Skeletal muscle tissue (tissue), 4 donors: ENCODE measurements around the gene MRPS10. TPM values are rescaled to one million over a fixed set of nuclear protein-coding genes. Genes with fewer than 3 reads are reported as not detected.

ENCODE experiments used
- H3K27ac ChIP-seq: one replicate; pipeline ENCODE4 v1.7.0; 2013; ENCODE audit warnings: mild to moderate bottlenecking, low read depth, low read length, inconsistent platforms
- H3K27me3 ChIP-seq, 3 donors: one replicate each; pipeline ENCODE4 v1.7.0; 2013; ENCODE audit warnings: low read length in 3 of 3; ENCODE audit not compliant: control insufficient read depth in 3 of 3, insufficient read depth in 3 of 3
- H3K36me3 ChIP-seq, 3 donors: one replicate each; pipeline ENCODE4 v1.7.0; 2013; ENCODE audit warnings: low read length in 3 of 3; ENCODE audit not compliant: control insufficient read depth in 3 of 3, insufficient read depth in 3 of 3
- H3K4me1 ChIP-seq, 3 donors: one replicate each; pipeline ENCODE4 v1.7.0; 2013; ENCODE audit warnings: low read length in 3 of 3, mild to moderate bottlenecking in 3 of 3; ENCODE audit not compliant: control insufficient read depth in 3 of 3, insufficient read depth in 3 of 3
- H3K4me3 ChIP-seq, 3 donors: one replicate each; pipeline ENCODE4 v1.7.0; 2013; ENCODE audit warnings: low read length in 3 of 3
- H3K9ac ChIP-seq, 3 donors: one replicate each; pipeline ENCODE4 v1.7.0; 2013; ENCODE audit warnings: low read length in 3 of 3, mild to moderate bottlenecking in 3 of 3, moderate library complexity in 2 of 3, low read depth in 1 of 3
- H3K9me3 ChIP-seq, 3 donors: one replicate each; pipeline ENCODE4 v1.7.0; 2013; ENCODE audit warnings: low read length in 3 of 3; ENCODE audit not compliant: control insufficient read depth in 3 of 3
- total RNA-seq: library from RNA; depleted of rRNA; stranded (reverse); fragments of >200 nt; gene quantifications from one replicate; pipeline ENCODE4 v1.2.3, GENCODE V29; 2014
- donor health status: Osteomylitis.

The MRPS10 gene
- total RNA-seq, 1 donor from 2014 or later, result 45.9 TPM

GRCh38 chr6:42257614-42258013 is 40.0 kb upstream of the MRPS10 start:
- Histone ChIP-seq H3K4me3 (no peak overlapping the region), H3K36me3 (peaks cover 0 to 7% (median 5%) of the 10 kb centered on the region in 3 donors), H3K27me3 (no peaks in the 10 kb centered on the region), H3K4me1 (peaks cover 0 to 10% (median 6%) of the 10 kb centered on the region in 3 donors), H3K27ac (no peak overlapping the region), H3K9ac (no peak overlapping the region), H3K9me3 (no peaks in the 10 kb centered on the region)

- Histone ChIP-seq H3K27ac (no peak overlapping the region), H3K27me3 (no peaks in the 10 kb centered on the region), H3K9ac (no peak overlapping the region), H3K9me3 (no peaks in the 10 kb centered on the region), H3K4me3 (no peak overlapping the region), H3K36me3 (peaks cover 0 to 7% (median 5%) of the 10 kb centered on the region in 3 donors), H3K4me1 (peaks cover 5 to 13% (median 12%) of the 10 kb centered on the region in 3 donors)
Measured at GRCh38 chr6:42257063-42257462, 39.4 kb upstream of the MRPS10 start.

GRCh38 chr6:42255050-42255449 is 37.4 kb upstream of the MRPS10 start:
- Histone ChIP-seq H3K4me1 (peaks cover 13 to 20% (median 16%) of the 10 kb centered on the region in 3 donors), H3K9me3 (no peaks in the 10 kb centered on the region), H3K9ac (no peak overlapping the region), H3K36me3 (peaks cover 0 to 7% (median 5%) of the 10 kb centered on the region in 3 donors), H3K27ac (no peak overlapping the region), H3K4me3 (no peak overlapping the region), H3K27me3 (no peaks in the 10 kb centered on the region)

DNA sequence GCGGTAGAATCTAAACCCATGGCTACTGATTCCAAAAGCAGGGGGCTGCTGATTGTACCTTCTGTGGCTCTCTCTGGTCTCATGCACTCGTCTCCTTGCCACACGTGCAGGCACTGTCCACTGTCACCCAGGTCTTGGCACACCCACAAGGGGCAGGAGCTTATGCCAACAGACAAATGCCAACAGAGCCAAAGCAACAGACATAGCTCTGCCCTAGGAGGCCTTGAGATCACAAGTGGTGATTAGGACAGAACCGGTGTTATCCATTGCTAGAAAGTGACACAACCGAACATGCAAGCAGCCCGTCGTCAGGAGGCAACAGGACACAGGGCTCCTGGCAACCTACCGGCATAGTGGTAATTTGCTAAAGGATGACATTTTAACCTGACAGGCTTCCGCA is 36.8 kb upstream of the MRPS10 start:
- Histone ChIP-seq H3K9me3 (no peaks in the 10 kb centered on the region), H3K9ac (no peak overlapping the region), H3K27me3 (no peaks in the 10 kb centered on the region), H3K36me3 (peaks cover 0 to 7% (median 5%) of the 10 kb centered on the region in 3 donors), H3K4me1 (peaks cover 13 to 24% (median 18%) of the 10 kb centered on the region in 3 donors), H3K27ac (no peak overlapping the region), H3K4me3 (no peak overlapping the region)

GRCh38 chr6:42251911-42252637 is 34.4 kb upstream of the MRPS10 start:
- Histone ChIP-seq H3K4me1 (peaks cover 13 to 25% (median 21%) of the 10 kb centered on the region in 3 donors), H3K27me3 (no peaks in the 10 kb centered on the region), H3K4me3 (peak overlapping the region in 2 of 3 donors; percentile 6 to 35), H3K27ac (peak overlapping the region; percentile 63), H3K9ac (peak overlapping the region in 1 of 3 donors; percentile 16), H3K9me3 (no peaks in the 10 kb centered on the region), H3K36me3 (peaks cover 0 to 7% (median 5%) of the 10 kb centered on the region in 3 donors)

GRCh38 chr6:42251500-42251899 is 33.8 kb upstream of the MRPS10 start:
- H3K9me3 ChIP-seq, result no peaks in the 10 kb centered on the region
- no peaks in the 10 kb centered on the region for H3K27me3 ChIP-seq
- peaks cover 0 to 7% (median 5%) of the 10 kb centered on the region in 3 donors for H3K36me3 ChIP-seq
- H3K27ac ChIP-seq, result peak overlapping the region; percentile 63
- H3K4me1 ChIP-seq, result peaks cover 13 to 25% (median 21%) of the 10 kb centered on the region in 3 donors
- peak overlapping the region in 2 of 3 donors; percentile 6 to 35 for H3K4me3 ChIP-seq
- H3K9ac ChIP-seq, result no peak overlapping the region

GRCh38 chr6:42250274-42250931 is 32.7 kb upstream of the MRPS10 start:
- H3K4me3 ChIP-seq, result no peak overlapping the region
- no peaks in the 10 kb centered on the region for H3K9me3 ChIP-seq
- peaks cover 0 to 7% (median 5%) of the 10 kb centered on the region in 3 donors for H3K36me3 ChIP-seq
- H3K9ac ChIP-seq, result no peak overlapping the region
- no peaks in the 10 kb centered on the region for H3K27me3 ChIP-seq
- H3K27ac ChIP-seq, result no peak overlapping the region
- peaks cover 13 to 25% (median 21%) of the 10 kb centered on the region in 3 donors for H3K4me1 ChIP-seq

DNA sequence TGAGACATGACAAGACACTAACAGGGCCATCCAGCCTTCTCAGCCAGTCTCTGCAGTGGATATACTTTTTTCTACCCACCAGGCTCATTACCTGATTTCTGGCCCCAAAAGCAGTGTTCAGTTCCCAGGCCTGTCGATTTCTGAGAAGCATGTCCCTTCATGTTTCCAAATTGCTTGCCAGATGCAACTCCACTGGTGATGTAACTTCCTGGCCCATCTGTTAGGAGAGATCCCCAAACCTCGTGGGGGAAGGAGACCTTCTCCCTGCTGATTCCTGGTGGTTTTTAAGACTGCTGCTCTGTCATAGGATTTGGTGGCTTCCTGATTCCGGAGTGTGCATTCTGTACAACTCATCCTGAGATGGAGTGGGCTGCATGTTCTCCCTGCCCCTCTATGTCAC is 31.6 kb upstream of the MRPS10 start:
- H3K27ac ChIP-seq, result no peak overlapping the region
- H3K9ac ChIP-seq, result no peak overlapping the region
- peaks cover 0 to 6% (median 0%) of the 10 kb centered on the region in 3 donors for H3K36me3 ChIP-seq

GRCh38 chr6:42243046-42243445 is 25.4 kb upstream of the MRPS10 start:
- no peaks in the 10 kb centered on the region for H3K27me3 ChIP-seq
- no peaks in the 10 kb centered on the region for H3K9me3 ChIP-seq
- H3K27ac ChIP-seq, result no peak overlapping the region
- H3K9ac ChIP-seq, result no peak overlapping the region
- no peak overlapping the region for H3K4me3 ChIP-seq
- no peaks in the 10 kb centered on the region for H3K4me1 ChIP-seq
- H3K36me3 ChIP-seq, result peaks cover 0 to 10% (median 0%) of the 10 kb centered on the region in 3 donors

More for the DNA sequence above, 31.6 kb upstream of the MRPS10 start:
- peaks cover 13 to 25% (median 21%) of the 10 kb centered on the region in 3 donors for H3K4me1 ChIP-seq
- no peaks in the 10 kb centered on the region for H3K9me3 ChIP-seq
- no peak overlapping the region for H3K4me3 ChIP-seq
- H3K27me3 ChIP-seq, result no peaks in the 10 kb centered on the region

GRCh38 chr6:42241915-42242314 is 24.3 kb upstream of the MRPS10 start:
- H3K9ac ChIP-seq, result no peak overlapping the region
- no peaks in the 10 kb centered on the region for H3K9me3 ChIP-seq
- H3K36me3 ChIP-seq, result peaks cover 0 to 10% (median 0%) of the 10 kb centered on the region in 3 donors
- no peaks in the 10 kb centered on the region for H3K27me3 ChIP-seq
- no peaks in the 10 kb centered on the region for H3K4me1 ChIP-seq
- no peak overlapping the region for H3K4me3 ChIP-seq
- no peak overlapping the region for H3K27ac ChIP-seq
